GM12878 (cell line): Measurements from ENCODE around the gene BBX.

Experiments used
- CREB1 ChIP-seq: IDR thresholded peaks from 2 replicates; pipeline ENCODE4 v1.6.1; 2012; ENCODE audit warnings: low read depth, mild to moderate bottlenecking, inconsistent platforms
- EGR1 ChIP-seq, 2 experiments: IDR thresholded peaks; 1 replicate in 1 of 2; 2 replicates in 1 of 2; pipeline ENCODE4 v1.6.1; 2011 to 2012; ENCODE audit warnings: low read depth in 2 of 2, low read length in 2 of 2, borderline replicate concordance in 1 of 2, mild to moderate bottlenecking in 1 of 2, moderate library complexity in 1 of 2
- FOS ChIP-seq: IDR thresholded peaks from 3 replicates; pipeline ENCODE4 v1.6.1; 2011; ENCODE audit warnings: borderline replicate concordance; ENCODE audit not compliant: insufficient read length; ENCODE audit errors: extremely low read depth
- POLR2AphosphoS5 ChIP-seq: IDR thresholded peaks from 2 replicates; pipeline ENCODE4 v1.6.1; 2011; ENCODE audit warnings: mild to moderate bottlenecking, low read length, inconsistent platforms
- SIX5 ChIP-seq: IDR thresholded peaks from 2 replicates; pipeline ENCODE4 v1.6.1; 2011; ENCODE audit warnings: mild to moderate bottlenecking, low read depth, low read length, moderate library complexity; ENCODE audit not compliant: severe bottlenecking
- SP1 ChIP-seq: IDR thresholded peaks from one replicate; pipeline ENCODE4 v1.6.1; 2011; ENCODE audit warnings: low read depth, low read length
- TAF1 ChIP-seq: IDR thresholded peaks from 2 replicates; pipeline ENCODE4 v1.6.1; 2011; ENCODE audit warnings: mild to moderate bottlenecking, low read depth, low read length, borderline replicate concordance
- TF ChIP-seq, protein P1 (sequence below), 3 experiments: IDR thresholded peaks in 2 of 3; conservative IDR thresholded peaks in 1 of 3; 2 replicates each; pipeline ENCODE4 v1.5.1; 2011; ENCODE audit warnings: low read depth in 3 of 3, low read length in 3 of 3, mild to moderate bottlenecking in 3 of 3, control low read depth in 2 of 3, moderate library complexity in 2 of 3, inconsistent platforms in 1 of 3, mixed read lengths in 1 of 3; ENCODE audit not compliant: control insufficient read depth in 2 of 3, insufficient read depth in 1 of 3; ENCODE audit errors: extremely low read depth in 1 of 3
- TF ChIP-seq, protein P2 (sequence below): fragments of 450-650 bp; formaldehyde crosslinking; IDR thresholded peaks from 2 replicates; pipeline ENCODE4 v1.5.0; 2022; ENCODE audit warnings: mild to moderate bottlenecking, missing genetic modification characterization
- TF ChIP-seq, protein P3 (sequence below): fragments of 150-350 bp; IDR thresholded peaks from 2 replicates; pipeline ENCODE4 v1.6.1; 2014; ENCODE audit warnings: mild to moderate bottlenecking, low read depth, low read length
- TF ChIP-seq, protein P4 (sequence below): fragments of 450-650 bp; IDR thresholded peaks from 2 replicates; pipeline ENCODE4 v1.6.1; 2017; ENCODE audit warnings: mild to moderate bottlenecking

GRCh38 chr3:107619549-107619948 is 96.8 kb downstream of the BBX start:
- TF ChIP-seq POLR2AphosphoS5 (no peak), FOS (no peak), CREB1 (no peak), TAF1 (no peak), SP1 (no peak), SIX5 (no peak), EGR1 (IDR thresholded peaks at IDR 0.05; ENCODE audit: borderline replicate concordance in 1 of 2, low read depth in 2 of 2, low read length in 2 of 2) (no peak)
- TF ChIP-seq, protein P1, sequence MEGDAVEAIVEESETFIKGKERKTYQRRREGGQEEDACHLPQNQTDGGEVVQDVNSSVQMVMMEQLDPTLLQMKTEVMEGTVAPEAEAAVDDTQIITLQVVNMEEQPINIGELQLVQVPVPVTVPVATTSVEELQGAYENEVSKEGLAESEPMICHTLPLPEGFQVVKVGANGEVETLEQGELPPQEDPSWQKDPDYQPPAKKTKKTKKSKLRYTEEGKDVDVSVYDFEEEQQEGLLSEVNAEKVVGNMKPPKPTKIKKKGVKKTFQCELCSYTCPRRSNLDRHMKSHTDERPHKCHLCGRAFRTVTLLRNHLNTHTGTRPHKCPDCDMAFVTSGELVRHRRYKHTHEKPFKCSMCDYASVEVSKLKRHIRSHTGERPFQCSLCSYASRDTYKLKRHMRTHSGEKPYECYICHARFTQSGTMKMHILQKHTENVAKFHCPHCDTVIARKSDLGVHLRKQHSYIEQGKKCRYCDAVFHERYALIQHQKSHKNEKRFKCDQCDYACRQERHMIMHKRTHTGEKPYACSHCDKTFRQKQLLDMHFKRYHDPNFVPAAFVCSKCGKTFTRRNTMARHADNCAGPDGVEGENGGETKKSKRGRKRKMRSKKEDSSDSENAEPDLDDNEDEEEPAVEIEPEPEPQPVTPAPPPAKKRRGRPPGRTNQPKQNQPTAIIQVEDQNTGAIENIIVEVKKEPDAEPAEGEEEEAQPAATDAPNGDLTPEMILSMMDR (IDR thresholded peaks at IDR 0.05 in 2 of 3, conservative IDR thresholded peaks at IDR 0.05 in 1 of 3; ENCODE audit: control insufficient read depth in 2 of 3, extremely low read depth in 1 of 3, insufficient read depth in 1 of 3, low read depth in 3 of 3, low read length in 3 of 3): no peak
- TF ChIP-seq, protein P2, sequence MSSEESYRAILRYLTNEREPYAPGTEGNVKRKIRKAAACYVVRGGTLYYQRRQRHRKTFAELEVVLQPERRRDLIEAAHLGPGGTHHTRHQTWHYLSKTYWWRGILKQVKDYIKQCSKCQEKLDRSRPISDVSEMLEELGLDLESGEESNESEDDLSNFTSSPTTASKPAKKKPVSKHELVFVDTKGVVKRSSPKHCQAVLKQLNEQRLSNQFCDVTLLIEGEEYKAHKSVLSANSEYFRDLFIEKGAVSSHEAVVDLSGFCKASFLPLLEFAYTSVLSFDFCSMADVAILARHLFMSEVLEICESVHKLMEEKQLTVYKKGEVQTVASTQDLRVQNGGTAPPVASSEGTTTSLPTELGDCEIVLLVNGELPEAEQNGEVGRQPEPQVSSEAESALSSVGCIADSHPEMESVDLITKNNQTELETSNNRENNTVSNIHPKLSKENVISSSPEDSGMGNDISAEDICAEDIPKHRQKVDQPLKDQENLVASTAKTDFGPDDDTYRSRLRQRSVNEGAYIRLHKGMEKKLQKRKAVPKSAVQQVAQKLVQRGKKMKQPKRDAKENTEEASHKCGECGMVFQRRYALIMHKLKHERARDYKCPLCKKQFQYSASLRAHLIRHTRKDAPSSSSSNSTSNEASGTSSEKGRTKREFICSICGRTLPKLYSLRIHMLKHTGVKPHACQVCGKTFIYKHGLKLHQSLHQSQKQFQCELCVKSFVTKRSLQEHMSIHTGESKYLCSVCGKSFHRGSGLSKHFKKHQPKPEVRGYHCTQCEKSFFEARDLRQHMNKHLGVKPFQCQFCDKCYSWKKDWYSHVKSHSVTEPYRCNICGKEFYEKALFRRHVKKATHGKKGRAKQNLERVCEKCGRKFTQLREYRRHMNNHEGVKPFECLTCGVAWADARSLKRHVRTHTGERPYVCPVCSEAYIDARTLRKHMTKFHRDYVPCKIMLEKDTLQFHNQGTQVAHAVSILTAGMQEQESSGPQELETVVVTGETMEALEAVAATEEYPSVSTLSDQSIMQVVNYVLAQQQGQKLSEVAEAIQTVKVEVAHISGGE (CRISPR knock-in tag): no peak
- TF ChIP-seq, protein P3, sequence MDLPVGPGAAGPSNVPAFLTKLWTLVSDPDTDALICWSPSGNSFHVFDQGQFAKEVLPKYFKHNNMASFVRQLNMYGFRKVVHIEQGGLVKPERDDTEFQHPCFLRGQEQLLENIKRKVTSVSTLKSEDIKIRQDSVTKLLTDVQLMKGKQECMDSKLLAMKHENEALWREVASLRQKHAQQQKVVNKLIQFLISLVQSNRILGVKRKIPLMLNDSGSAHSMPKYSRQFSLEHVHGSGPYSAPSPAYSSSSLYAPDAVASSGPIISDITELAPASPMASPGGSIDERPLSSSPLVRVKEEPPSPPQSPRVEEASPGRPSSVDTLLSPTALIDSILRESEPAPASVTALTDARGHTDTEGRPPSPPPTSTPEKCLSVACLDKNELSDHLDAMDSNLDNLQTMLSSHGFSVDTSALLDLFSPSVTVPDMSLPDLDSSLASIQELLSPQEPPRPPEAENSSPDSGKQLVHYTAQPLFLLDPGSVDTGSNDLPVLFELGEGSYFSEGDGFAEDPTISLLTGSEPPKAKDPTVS: no peak
- TF ChIP-seq, protein P4, sequence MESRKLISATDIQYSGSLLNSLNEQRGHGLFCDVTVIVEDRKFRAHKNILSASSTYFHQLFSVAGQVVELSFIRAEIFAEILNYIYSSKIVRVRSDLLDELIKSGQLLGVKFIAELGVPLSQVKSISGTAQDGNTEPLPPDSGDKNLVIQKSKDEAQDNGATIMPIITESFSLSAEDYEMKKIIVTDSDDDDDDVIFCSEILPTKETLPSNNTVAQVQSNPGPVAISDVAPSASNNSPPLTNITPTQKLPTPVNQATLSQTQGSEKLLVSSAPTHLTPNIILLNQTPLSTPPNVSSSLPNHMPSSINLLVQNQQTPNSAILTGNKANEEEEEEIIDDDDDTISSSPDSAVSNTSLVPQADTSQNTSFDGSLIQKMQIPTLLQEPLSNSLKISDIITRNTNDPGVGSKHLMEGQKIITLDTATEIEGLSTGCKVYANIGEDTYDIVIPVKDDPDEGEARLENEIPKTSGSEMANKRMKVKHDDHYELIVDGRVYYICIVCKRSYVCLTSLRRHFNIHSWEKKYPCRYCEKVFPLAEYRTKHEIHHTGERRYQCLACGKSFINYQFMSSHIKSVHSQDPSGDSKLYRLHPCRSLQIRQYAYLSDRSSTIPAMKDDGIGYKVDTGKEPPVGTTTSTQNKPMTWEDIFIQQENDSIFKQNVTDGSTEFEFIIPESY: no peak
